COLO668 (cell line): ENCODE results near the gene KAZN.

Experiments
- DNase-seq: peaks from one replicate; lab custom pipeline; 2025; ENCODE audit not compliant: unreplicated experiment; lab: John Stamatoyannopoulos, UW

KAZN gene

GRCh38 chr1:14875524-14876509 is 277.3 kb downstream of the KAZN start:
- peak; percentile 37 for DNase-seq

DNA sequence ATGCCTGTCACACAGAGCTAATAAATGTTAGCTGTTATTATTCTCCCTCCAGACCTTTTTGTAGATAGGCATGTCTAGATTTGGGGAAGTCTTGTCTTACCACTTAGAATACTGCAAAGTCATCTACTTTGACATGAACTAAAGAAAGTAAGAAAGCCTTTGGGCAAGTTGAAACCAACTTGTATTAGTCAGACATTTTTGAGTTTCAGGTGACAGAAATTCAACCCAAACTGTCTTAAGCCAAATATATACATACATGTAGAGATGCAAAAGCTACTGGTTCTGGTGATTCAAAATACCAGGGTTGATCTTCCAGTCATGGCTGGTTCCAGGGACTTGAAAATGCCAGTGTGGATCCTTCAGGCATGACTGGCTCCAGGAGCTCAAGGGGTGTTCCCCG is 278.3 kb downstream of the KAZN start:
- no peak for DNase-seq

DNA sequence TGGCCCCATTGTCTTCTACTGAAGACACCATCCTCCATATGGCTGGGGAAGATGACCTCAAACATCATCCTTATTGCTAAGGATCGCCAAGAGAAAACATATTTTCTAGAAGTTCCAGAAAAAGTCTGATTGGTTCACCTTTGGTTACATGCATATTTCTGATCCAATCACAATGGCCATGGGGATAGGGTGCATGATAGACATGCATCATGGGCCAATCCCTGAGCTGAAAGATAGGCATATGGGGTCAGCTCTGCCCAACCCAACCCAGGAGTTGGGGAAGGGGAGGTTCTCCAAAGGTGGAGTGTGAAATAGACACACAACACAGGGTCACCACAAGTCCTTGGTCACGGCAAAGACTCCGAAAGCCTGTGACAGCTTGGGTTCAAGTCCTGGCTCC is 278.7 kb downstream of the KAZN start:
- no peak for DNase-seq

DNA sequence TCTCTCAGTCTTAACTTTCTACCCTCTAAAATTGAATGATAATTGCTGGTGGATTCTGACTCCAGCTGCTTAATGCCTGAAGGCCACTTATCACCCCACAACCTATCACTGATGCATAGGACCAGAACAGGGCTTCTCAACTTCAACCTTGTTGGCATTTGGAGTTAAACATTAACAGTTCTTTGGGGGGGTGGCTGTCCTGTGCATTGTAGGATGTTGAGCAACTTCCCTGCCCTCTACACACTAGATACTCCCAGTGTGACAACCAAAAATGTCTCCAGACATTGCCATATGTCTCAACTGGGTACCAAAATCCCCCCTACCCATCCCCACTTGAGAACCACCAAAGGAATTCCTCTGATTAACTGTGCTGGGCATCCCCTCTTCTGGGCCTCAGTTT is 279.6 kb downstream of the KAZN start:
- DNase-seq, result no peak

- DNase-seq, result no peak
These were observed 280.5 kb downstream of the KAZN start for GRCh38 chr1:14878951-14879350.

GRCh38 chr1:14880456-14881316 is 282.2 kb downstream of the KAZN start:
- no peak for DNase-seq

DNA sequence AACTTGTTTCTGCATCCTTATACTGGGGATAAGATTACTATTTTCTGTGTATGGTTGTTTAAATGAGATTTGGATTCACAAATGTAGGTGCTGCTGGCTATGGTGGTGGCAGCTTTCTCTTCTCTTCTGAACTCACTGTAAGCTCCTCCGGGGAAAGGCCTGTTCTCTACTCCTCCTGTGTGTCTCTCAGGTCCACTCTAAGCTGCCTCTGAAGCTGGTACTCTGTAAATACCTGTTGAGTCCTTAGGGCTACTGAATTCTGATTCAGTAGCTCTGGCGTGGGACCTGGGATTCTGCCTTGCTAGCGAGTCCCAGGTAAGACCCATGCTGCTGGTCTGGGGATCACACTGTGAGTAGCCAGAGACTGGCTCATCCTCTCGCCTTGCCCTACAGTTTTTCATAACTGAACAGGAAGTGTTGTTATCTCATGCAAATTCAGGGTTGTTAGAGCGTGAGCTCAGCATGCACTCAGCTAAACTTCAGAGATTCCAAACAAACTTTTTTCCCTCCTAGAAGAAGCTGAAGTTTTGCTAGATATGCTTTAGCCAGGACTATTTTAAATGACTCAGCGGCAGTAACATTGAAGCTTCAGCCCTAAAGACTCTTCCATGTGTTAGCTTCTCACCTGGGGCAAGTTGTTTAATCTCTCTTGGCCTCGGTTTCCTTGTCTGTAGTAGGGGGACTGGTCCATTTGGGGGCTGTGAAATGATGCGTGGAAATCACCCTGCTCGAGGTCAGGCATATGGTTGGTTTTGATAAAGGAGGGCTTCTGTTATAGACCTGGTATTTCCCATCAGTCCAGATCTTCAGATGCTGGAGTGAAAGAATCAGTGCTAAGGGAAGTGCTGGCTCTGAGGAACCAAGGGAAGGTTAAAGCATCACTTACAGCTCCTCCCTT is 283.5 kb downstream of the KAZN start:
- DNase-seq, result no peak

DNA sequence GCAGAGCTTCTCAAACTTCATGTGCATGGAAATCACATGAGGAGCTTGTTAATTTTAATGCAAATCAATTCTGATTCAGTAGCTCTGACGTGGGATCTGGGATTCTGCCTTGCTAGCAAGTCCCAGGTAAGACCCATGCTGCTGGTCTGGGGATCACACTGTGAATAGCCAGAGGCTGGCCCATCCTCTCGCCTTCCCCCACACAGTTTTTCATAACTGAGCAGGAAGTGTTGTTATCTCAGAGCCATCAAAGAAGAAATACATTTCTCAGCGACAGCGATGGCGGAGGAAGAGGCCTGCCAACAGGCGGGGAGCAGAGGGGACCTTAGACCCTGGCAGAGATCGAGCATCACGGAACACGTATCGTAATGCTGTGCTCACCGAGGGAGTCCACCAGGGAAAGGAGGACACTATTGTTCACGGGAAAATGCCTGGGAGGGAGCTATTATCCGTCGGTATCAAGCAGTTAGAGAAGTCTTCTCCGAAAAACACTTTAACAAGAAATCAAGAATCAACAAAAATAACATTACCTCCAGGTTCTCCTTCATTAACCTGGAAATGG is 286.2 kb downstream of the KAZN start:
- DNase-seq, result no peak

GRCh38 chr1:14887044-14887566 is 288.6 kb downstream of the KAZN start:
- DNase-seq, result no peak

DNA sequence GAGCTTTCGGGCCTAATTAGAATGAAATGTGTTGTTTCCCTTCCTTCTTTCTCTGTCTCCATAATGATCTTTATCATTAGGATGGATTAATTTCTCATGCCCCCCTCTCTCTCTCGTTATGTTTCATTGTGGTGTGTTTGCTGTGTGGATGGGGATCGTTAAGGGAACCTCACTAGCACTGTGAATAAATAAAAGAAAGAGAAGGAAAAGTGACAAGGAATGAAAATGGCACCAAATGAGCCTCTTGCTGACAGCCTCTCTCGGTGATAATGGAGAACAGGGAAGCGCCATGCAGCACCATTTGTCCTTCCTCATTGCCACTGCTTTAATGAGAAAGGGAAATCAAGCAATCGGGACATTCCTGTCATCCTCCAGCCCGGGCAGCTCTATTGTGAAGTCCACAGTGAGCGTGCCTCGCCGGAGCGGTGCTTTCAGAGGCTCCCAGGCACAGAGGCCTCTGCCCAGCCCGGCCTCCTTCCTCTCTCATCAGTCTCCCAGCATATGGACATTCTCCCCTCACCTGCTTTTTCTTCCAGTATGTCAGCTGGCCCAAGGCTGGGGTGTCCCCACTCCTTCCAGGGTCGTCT is 289.4 kb downstream of the KAZN start:
- no peak for DNase-seq

DNA sequence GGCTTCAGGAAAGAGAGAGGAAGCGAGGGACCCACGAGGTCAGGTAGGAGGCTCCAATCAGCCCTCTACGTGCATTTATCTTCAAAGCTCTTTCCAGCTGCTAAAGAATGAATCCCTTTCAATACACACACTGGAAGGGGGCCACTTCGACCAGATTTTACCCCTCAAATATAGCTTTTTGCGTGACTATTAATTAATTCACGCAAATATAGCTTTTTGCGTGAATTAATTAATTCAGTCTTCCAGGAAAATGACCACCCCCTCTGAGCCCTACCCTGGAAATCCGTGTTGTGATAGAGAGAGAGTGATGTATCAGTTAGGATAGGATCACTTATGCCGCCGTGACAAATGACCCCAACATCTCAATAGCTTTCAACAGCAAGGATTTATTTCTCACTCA is 289.9 kb downstream of the KAZN start:
- no peak for DNase-seq

DNA sequence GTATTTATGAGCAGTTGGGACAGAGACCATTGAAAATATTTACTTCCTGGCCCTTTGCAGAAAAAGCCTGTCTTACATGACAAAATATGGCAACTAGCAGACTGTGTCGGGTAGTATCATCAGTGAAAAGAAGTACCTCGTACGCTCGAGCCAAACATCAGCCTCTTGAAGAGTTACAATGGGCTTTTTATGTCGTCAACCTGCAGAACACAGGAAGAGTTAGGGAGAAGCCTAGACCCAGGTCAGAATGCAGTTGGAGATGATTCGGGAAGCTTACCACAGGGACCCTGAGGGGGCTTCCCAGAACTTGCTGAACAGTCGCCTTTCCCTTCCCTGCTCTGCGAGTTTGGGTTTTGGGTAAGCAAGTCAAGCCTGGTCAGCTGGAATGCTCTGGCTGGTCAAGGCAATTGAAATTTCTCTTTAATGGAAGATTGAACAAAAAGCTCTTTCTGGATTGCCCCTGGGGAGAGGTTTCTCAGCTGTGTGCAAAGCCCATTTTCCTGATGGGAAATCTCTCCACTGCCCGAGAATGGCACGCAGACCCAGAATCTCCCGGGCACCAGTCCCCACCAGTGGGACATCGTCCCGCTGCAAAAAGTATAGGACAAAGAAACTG is 291.4 kb downstream of the KAZN start:
- no peak for DNase-seq

- DNase-seq, result no peak
These were observed 293.5 kb downstream of the KAZN start for GRCh38 chr1:14891991-14892390.

DNA sequence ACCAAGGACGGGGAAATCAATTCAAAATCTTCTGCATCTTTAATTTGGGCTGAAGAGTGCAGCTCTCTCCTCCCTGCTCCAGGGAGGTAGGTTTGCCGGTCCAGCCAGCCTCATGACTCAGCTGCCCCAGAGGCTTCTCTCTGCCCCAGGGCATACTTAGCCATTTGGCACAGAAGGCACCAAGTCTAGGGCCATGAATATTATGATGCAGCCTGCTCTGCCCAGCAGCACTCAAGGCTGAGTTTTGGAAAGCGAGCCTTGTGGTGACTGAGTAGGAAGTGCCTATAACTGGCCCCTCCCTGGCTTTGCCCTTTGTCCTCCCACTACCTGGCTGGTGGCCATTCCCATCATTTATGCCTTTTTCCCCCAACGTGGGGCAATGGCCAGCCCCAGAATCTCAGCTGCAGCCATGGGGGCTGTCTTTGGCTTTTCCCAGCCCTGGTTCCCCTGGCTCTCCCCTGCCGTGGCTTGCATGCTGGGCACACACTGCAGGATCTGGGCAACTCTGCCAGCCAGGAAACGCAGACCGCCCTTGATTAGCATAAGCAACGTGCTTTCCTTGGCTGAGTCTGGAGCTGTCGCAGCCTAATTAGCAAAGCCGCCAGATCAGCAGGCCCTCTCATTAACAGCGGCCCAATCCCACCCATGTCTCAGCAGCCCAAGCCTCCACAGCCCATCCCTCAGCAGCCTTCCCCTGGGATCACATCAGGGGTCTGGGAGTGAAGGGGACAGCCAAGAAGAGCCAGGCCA is 296.5 kb downstream of the KAZN start:
- DNase-seq, result no peak

DNA sequence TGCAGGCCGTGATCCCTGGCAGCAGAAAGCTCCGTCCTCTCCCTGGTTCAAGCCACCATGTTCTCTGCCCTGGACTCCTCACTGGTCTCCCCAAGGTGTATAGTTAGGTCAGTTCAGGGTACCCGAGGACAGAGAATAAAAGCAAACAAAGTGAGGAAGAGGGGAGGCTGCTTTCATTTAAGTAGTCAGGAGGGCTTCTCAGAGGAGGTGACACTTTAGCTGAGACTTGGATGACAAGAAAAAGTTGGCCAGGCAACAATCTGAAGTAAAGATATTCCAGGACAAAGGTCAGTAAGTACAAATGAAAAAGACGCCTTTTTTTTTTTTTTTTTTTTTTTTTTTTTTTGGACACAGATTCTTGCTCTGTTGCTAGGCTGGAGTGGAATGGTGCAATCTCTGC is 297.2 kb downstream of the KAZN start:
- DNase-seq, result no peak

DNA sequence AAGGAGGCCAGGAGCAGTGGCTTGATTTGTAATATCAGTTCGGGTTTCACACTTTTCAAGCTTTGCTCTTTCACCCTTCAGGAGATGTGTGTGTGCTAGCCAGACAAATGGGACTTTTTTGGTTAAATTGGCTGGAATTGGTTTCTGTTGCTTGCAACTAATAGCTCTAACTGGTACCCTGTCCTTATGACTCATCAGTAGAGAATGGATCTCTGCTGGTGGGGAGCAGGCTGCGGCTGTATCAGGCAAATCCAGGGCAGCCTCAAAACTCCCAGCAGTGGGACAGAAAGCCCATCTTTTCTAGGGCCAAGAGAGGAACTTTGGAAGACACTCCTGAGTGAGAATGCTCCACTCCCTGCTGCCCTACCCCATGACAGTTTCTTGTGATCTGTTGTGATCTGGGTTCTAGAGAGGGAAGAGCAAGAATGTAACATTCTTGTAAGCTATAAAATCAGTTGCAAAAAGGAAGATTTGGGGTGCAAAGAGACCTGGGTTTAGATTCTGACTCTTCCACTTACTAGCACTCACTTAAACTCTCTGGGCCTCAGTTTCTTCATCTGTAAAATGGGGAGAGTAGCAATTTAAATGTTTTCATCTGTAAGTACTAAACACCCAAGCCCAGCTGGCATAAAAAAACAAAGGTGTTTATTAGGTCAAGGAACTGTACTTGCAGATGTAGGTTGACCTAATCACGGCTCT is 298.0 kb downstream of the KAZN start:
- DNase-seq, result no peak

DNA sequence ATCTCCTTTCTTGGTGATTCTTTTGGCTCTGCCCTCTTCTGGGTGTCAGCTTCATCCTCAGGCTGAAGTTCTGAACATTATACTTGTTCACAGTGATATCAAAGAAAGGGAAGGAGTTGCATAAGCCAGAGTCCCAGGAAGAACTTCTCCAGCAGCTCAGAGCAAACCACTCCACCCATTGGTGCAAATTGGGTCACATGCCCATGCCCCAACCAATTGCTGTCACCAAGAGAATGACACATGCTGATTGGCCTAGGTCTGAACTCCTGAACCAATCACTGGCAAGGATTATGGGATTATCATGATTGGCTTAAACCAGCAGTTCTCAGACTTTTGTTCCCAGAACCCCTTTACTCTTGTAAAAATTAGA is 298.6 kb downstream of the KAZN start:
- DNase-seq, result no peak

GRCh38 chr1:14897547-14897946 is 299.1 kb downstream of the KAZN start:
- DNase-seq, result no peak
